Endodermal cell (in vitro differentiated cells): ENCODE measurements around the gene KYNU. TPM values are rescaled to one million over a fixed set of nuclear protein-coding genes. Genes with fewer than 3 reads are reported as not detected.

Experiments used
- DNase-seq: peaks from one replicate; pipeline ENCODE4 v3.0.0-alpha.2; 2017
- H3K27ac ChIP-seq: 2 replicates; pipeline ENCODE4 v1.5.1; 2013; ENCODE audit warnings: mild to moderate bottlenecking, low read depth, low read length, moderate library complexity
- H3K27me3 ChIP-seq: 2 replicates; pipeline ENCODE4 v1.6.1; 2013; ENCODE audit warnings: mild to moderate bottlenecking, low read length, moderate library complexity; ENCODE audit not compliant: insufficient read depth, control insufficient read depth, poor library complexity, severe bottlenecking
- H3K36me3 ChIP-seq: 2 replicates; pipeline ENCODE4 v1.7.0; 2013; ENCODE audit warnings: mild to moderate bottlenecking, low read length, moderate library complexity; ENCODE audit not compliant: control insufficient read depth, insufficient read depth
- H3K4me1 ChIP-seq: one replicate; pipeline ENCODE4 v1.7.0; 2013; ENCODE audit warnings: low read length; ENCODE audit not compliant: control insufficient read depth, insufficient read depth
- H3K4me3 ChIP-seq: 2 replicates; pipeline ENCODE4 v1.5.1; 2013; ENCODE audit warnings: mild to moderate bottlenecking, low read length, moderate library complexity
- H3K9ac ChIP-seq: 2 replicates; pipeline ENCODE4 v1.6.1; 2013; ENCODE audit warnings: mild to moderate bottlenecking, low read length, moderate library complexity; ENCODE audit not compliant: poor library complexity, severe bottlenecking; ENCODE audit errors: extremely low read depth
- H3K9me3 ChIP-seq: 2 replicates; pipeline ENCODE4 v1.6.1; 2013; ENCODE audit warnings: mild to moderate bottlenecking, low read length, moderate library complexity; ENCODE audit not compliant: control insufficient read depth
- H3K27ac Mint-ChIP-seq: 2 replicates; pipeline ENCODE4 v1.8.0; 2020; ENCODE audit warnings: mixed read lengths
- H3K27me3 Mint-ChIP-seq: 2 replicates; pipeline ENCODE4 v1.8.0; 2021; ENCODE audit warnings: mild to moderate bottlenecking, mixed read lengths; ENCODE audit not compliant: insufficient read depth
- H3K36me3 Mint-ChIP-seq: 2 replicates; pipeline ENCODE4 v1.8.0; 2020; ENCODE audit warnings: low read depth, mixed read lengths
- H3K4me1 Mint-ChIP-seq: 2 replicates; pipeline ENCODE4 v1.8.0; 2020; ENCODE audit warnings: mixed read lengths
- H3K4me3 Mint-ChIP-seq: 2 replicates; pipeline ENCODE4 v1.8.0; 2020; ENCODE audit warnings: mild to moderate bottlenecking, moderate library complexity, mixed read lengths
- H3K9me3 Mint-ChIP-seq: 2 replicates; pipeline ENCODE4 v1.8.0; 2020; ENCODE audit warnings: mild to moderate bottlenecking, mixed read lengths
- WGBS, 2 experiments: methylation state at CpG; one replicate each; pipeline versions ENCODE4 v1.1.5 to v1.1.7; 2013; ENCODE audit warnings: missing lambda C conversion rate in 2 of 2, mixed read lengths in 1 of 2; ENCODE audit not compliant: insufficient coverage in 1 of 2, insufficient read length in 1 of 2; 5-methylcytosine and 5-hydroxymethylcytosine counted together
- total RNA-seq, 2 donors: library from RNA; stranded (reverse); fragmentation: NEBNext Ultra II Directional in 1 of 2; extraction: Animal tissue kit (Norgen Biotek cat#: 25700) in 1 of 2; gene quantifications; 2 replicates in 1 of 2; 3 replicates in 1 of 2; pipeline ENCODE4 v1.2.1, GENCODE V29; 2021
- TF ChIP-seq, protein P1 (sequence below): fragments of 200-600 bp; sonication (generic); conservative IDR thresholded peaks from 2 replicates; pipeline ENCODE4 v1.5.0; 2021; ENCODE audit warnings: antibody characterized with exemption, mild to moderate bottlenecking

Gene KYNU
- total RNA-seq, 2 donors from 2014 or later = 1.2 to 4.2 TPM

DNA sequence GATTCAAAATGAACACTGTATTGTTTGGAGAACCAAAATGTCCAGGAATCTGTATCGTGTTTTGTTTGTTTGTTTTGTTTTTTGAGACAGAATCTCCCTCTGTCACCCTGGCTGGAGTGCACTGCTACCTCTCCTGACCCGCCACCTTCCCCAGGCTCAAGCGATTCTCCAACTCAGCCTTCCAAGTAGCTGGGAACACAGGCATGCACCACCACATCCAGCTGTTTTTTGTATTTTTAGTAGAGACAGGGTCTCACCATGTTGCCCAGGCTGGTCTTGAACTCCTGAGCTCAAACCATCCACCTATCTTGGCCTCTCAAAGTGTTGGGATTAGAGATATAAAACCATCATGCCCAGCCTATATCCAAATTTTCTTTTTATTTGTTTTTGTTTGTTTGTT lies 74.6 kb downstream of the KYNU start:
- Histone ChIP-seq H3K27me3 (no peaks in the 10 kb centered on the region), H3K27ac (no peak overlapping the region), H3K36me3 (no peaks in the 10 kb centered on the region), H3K4me3 (no peak overlapping the region), H3K4me1 (no peaks in the 10 kb centered on the region), H3K9ac (no peak overlapping the region), H3K9me3 (peaks cover 29% of the 10 kb centered on the region)
- H3K27ac Mint-ChIP-seq = no peak overlapping the region
- no peaks in the 10 kb centered on the region for H3K27me3 Mint-ChIP-seq
- H3K4me3 Mint-ChIP-seq = no peak overlapping the region
- peaks cover 2% of the 10 kb centered on the region for H3K4me1 Mint-ChIP-seq
- peaks cover 36% of the 10 kb centered on the region for H3K9me3 Mint-ChIP-seq
- no peak for DNase-seq
- 92% methylated on average over 3 of the region's 3 CpGs; no CpG with 5 or more reads in 1 of the 2 experiments for WGBS, 2 experiments
- TF ChIP-seq, protein P1, sequence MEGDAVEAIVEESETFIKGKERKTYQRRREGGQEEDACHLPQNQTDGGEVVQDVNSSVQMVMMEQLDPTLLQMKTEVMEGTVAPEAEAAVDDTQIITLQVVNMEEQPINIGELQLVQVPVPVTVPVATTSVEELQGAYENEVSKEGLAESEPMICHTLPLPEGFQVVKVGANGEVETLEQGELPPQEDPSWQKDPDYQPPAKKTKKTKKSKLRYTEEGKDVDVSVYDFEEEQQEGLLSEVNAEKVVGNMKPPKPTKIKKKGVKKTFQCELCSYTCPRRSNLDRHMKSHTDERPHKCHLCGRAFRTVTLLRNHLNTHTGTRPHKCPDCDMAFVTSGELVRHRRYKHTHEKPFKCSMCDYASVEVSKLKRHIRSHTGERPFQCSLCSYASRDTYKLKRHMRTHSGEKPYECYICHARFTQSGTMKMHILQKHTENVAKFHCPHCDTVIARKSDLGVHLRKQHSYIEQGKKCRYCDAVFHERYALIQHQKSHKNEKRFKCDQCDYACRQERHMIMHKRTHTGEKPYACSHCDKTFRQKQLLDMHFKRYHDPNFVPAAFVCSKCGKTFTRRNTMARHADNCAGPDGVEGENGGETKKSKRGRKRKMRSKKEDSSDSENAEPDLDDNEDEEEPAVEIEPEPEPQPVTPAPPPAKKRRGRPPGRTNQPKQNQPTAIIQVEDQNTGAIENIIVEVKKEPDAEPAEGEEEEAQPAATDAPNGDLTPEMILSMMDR = no peak
- H3K36me3 Mint-ChIP-seq = peaks cover 17% of the 10 kb centered on the region

DNA sequence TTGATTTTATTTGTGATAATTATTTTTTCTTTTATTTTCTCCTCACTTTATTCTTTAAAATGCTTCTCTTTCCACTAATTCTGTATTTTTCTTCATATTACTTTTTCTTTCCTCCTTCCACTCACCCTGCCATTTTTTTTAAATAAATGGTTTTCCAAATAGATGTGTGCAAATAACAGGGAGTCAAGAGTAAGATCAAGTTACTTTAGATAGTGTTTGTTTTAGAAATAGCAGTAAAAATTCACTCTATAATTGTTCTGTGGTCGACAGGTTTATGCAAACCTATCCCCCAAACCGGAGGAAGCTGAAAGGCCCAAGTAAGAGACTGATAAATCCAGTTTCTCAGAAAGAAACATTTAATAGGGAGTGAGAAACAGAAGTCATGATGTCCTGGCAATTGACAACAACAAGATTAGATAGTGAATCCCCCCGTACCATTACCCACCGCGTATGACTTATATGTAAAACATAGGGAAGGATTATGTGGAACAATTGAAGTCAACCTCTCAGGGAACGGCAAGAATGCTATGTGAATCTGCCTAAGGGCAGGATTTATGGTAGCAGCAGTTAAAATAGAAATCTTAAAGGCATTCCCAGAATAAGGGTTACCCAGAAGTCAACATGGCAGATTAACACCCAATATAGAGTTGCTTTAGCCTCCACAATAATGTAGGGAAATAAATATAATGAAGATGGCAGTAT lies 75.5 kb downstream of the KYNU start:
- H3K4me3 ChIP-seq = no peak overlapping the region
- H3K27me3 Mint-ChIP-seq = no peaks in the 10 kb centered on the region

DNA sequence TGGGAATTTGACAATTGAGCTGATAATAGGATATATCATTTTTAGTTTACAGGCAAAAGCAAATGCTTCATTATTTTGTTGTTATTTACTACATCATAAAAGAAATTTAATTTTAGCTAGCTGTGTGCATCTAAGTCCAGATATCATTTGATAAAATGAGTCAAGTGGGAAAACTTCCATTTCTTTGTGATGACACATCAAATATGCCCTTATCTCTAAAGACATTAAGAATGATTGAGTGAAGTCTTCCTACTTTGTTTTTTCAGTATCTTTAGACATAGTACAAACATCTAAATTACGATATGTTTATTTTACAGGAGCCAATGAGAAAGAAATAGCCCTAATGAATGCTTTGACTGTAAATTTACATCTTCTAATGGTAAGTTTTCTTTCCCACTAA lies 77.0 kb downstream of the KYNU start:
- peaks cover 16% of the 10 kb centered on the region for H3K9me3 ChIP-seq
- no peaks in the 10 kb centered on the region for H3K27me3 Mint-ChIP-seq

More for the DNA sequence above, 75.5 kb downstream of the KYNU start:
- Mint-ChIP-seq H3K27ac (no peak overlapping the region), H3K4me1 (peaks cover 2% of the 10 kb centered on the region), H3K4me3 (no peak overlapping the region), H3K9me3 (peaks cover 33% of the 10 kb centered on the region), H3K36me3 (peaks cover 17% of the 10 kb centered on the region)
- H3K4me1 ChIP-seq = no peaks in the 10 kb centered on the region
- no peak overlapping the region for H3K9ac ChIP-seq
- no peak overlapping the region for H3K27ac ChIP-seq
- no peaks in the 10 kb centered on the region for H3K27me3 ChIP-seq
- no peaks in the 10 kb centered on the region for H3K36me3 ChIP-seq
- no peak for DNase-seq
- WGBS, 2 experiments = 94 to 100% methylated on average over 3 to 6 of the region's 6 CpGs
- TF ChIP-seq, protein P1 = no peak
- peaks cover 28% of the 10 kb centered on the region for H3K9me3 ChIP-seq

More for the DNA sequence above, 77.0 kb downstream of the KYNU start:
- peaks cover 2% of the 10 kb centered on the region for H3K4me1 Mint-ChIP-seq
- H3K36me3 ChIP-seq = no peaks in the 10 kb centered on the region
- no peaks in the 10 kb centered on the region for H3K4me1 ChIP-seq
- TF ChIP-seq, protein P1 = no peak
- WGBS, 2 experiments = 100% methylated on average over 1 of the region's 1 CpG; no CpG with 5 or more reads in 1 of the 2 experiments
- no peaks in the 10 kb centered on the region for H3K27me3 ChIP-seq
- H3K27ac Mint-ChIP-seq = no peak overlapping the region
- no peak for DNase-seq
- H3K27ac ChIP-seq = no peak overlapping the region
- no peak overlapping the region for H3K4me3 Mint-ChIP-seq
- no peak overlapping the region for H3K4me3 ChIP-seq
- peaks cover 17% of the 10 kb centered on the region for H3K9me3 Mint-ChIP-seq
- H3K9ac ChIP-seq = no peak overlapping the region
- peaks cover 10% of the 10 kb centered on the region for H3K36me3 Mint-ChIP-seq
